ENCODE measurements around the gene GAB4. TPM values are rescaled to one million over a fixed set of nuclear protein-coding genes. Genes with fewer than 3 reads are reported as not detected.

Gene GAB4
- total and polyA plus RNA-seq, 10 of the 15 experiments (the other 5 are each of a cell fraction or from before 2014, with no cell fraction given) = not detected

DNA sequence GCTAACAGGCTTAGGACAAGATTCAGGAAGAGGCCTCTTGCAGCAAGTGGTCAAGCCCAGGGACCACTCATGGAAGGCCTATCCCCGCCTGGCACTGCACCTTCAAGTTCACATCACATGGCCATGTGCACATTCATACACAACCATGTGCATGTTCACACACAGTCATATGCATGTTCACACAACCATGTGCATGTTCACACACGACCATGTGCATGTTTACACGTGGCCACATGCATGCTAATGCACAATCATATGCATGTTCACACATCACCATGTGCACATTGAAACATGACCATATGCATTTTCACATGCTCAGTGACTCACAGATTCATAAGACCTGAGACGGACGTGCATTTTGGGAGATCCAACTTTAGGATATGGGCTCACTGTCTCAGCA, 48.0 kb upstream of the GAB4 start:
- H3K4me3 ChIP-seq = no peak overlapping the region
- ChIA-PET SMC1A (ENCODE audit: uncharacterized antibody, unreplicated experiment) (no interaction called here), POLR2A (no interaction called here), RAD21 (ENCODE audit: unreplicated experiment) (no interaction called here), CTCF (no interaction called here)
- no peaks in the 10 kb centered on the region; the same call in 1 of the 2 replicates for H4K20me1 ChIP-seq (ENCODE audit: control insufficient read depth, insufficient read depth)
- no peak overlapping the region for H3K27ac ChIP-seq (ENCODE audit: control insufficient read depth, insufficient read depth)
- intact Hi-C loops (cut with micrococcal nuclease; ENCODE audit: unreplicated experiment) (loop anchor here (5.0 to 10.0 kb wide), 2 partner anchors 281 to 446 kb away; no protein-coding TSS in a partner anchor), in situ Hi-C loops (cut with MboI) (loop anchor here (5.0 kb wide), 1 partner anchor 139 kb away; no protein-coding TSS in a partner anchor)
- ATAC-seq (no peak), DNase-seq (ENCODE audit: low read depth, low spot score) (no peak), FAIRE-seq (no peak)
- H3K4me1 ChIP-seq (ENCODE audit: control insufficient read depth, insufficient read depth, low read length) = no peaks in the 10 kb centered on the region
- TF ChIP-seq GATAD2B (conservative IDR thresholded peaks at IDR 0.05; ENCODE audit: low read depth) = no peak
- no peak for TF ChIP-seq JUND (IDR thresholded peaks at IDR 0.05; ENCODE audit: low read depth, low read length)
- no peak for TF ChIP-seq NFXL1 (IDR thresholded peaks at IDR 0.05; ENCODE audit: borderline replicate concordance)
- TF ChIP-seq, protein P1, sequence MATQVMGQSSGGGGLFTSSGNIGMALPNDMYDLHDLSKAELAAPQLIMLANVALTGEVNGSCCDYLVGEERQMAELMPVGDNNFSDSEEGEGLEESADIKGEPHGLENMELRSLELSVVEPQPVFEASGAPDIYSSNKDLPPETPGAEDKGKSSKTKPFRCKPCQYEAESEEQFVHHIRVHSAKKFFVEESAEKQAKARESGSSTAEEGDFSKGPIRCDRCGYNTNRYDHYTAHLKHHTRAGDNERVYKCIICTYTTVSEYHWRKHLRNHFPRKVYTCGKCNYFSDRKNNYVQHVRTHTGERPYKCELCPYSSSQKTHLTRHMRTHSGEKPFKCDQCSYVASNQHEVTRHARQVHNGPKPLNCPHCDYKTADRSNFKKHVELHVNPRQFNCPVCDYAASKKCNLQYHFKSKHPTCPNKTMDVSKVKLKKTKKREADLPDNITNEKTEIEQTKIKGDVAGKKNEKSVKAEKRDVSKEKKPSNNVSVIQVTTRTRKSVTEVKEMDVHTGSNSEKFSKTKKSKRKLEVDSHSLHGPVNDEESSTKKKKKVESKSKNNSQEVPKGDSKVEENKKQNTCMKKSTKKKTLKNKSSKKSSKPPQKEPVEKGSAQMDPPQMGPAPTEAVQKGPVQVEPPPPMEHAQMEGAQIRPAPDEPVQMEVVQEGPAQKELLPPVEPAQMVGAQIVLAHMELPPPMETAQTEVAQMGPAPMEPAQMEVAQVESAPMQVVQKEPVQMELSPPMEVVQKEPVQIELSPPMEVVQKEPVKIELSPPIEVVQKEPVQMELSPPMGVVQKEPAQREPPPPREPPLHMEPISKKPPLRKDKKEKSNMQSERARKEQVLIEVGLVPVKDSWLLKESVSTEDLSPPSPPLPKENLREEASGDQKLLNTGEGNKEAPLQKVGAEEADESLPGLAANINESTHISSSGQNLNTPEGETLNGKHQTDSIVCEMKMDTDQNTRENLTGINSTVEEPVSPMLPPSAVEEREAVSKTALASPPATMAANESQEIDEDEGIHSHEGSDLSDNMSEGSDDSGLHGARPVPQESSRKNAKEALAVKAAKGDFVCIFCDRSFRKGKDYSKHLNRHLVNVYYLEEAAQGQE (IDR thresholded peaks at IDR 0.05; ENCODE audit: low read depth, low read length) = no peak
- no peak for TF ChIP-seq IRF4 (IDR thresholded peaks at IDR 0.05; ENCODE audit: low read depth, low read length)
- no peak for TF ChIP-seq CBX3 (IDR thresholded peaks at IDR 0.05; ENCODE audit: borderline replicate concordance, low read depth)
- no peak for TF ChIP-seq TAF1 (IDR thresholded peaks at IDR 0.05; ENCODE audit: borderline replicate concordance, low read depth, low read length)
- TF ChIP-seq, protein P2, sequence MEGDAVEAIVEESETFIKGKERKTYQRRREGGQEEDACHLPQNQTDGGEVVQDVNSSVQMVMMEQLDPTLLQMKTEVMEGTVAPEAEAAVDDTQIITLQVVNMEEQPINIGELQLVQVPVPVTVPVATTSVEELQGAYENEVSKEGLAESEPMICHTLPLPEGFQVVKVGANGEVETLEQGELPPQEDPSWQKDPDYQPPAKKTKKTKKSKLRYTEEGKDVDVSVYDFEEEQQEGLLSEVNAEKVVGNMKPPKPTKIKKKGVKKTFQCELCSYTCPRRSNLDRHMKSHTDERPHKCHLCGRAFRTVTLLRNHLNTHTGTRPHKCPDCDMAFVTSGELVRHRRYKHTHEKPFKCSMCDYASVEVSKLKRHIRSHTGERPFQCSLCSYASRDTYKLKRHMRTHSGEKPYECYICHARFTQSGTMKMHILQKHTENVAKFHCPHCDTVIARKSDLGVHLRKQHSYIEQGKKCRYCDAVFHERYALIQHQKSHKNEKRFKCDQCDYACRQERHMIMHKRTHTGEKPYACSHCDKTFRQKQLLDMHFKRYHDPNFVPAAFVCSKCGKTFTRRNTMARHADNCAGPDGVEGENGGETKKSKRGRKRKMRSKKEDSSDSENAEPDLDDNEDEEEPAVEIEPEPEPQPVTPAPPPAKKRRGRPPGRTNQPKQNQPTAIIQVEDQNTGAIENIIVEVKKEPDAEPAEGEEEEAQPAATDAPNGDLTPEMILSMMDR (IDR thresholded peaks at IDR 0.05 in 2 of 3, conservative IDR thresholded peaks at IDR 0.05 in 1 of 3; ENCODE audit: control insufficient read depth in 2 of 3, extremely low read depth in 1 of 3, insufficient read depth in 1 of 3, low read depth in 3 of 3, low read length in 3 of 3) = no peak
- no peak for TF ChIP-seq WRNIP1 (IDR thresholded peaks at IDR 0.05; ENCODE audit: borderline replicate concordance, low read depth, low read length)
- TF ChIP-seq RB1 (IDR thresholded peaks at IDR 0.05; ENCODE audit: borderline replicate concordance) = no peak
- TF ChIP-seq, protein P3, sequence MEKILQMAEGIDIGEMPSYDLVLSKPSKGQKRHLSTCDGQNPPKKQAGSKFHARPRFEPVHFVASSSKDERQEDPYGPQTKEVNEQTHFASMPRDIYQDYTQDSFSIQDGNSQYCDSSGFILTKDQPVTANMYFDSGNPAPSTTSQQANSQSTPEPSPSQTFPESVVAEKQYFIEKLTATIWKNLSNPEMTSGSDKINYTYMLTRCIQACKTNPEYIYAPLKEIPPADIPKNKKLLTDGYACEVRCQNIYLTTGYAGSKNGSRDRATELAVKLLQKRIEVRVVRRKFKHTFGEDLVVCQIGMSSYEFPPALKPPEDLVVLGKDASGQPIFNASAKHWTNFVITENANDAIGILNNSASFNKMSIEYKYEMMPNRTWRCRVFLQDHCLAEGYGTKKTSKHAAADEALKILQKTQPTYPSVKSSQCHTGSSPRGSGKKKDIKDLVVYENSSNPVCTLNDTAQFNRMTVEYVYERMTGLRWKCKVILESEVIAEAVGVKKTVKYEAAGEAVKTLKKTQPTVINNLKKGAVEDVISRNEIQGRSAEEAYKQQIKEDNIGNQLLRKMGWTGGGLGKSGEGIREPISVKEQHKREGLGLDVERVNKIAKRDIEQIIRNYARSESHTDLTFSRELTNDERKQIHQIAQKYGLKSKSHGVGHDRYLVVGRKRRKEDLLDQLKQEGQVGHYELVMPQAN (conservative IDR thresholded peaks at IDR 0.05) = no peak
- no peak overlapping the region for H3K4me2 ChIP-seq (ENCODE audit: control insufficient read depth, insufficient read depth)
- H3K9me3 ChIP-seq (replicated peaks; ENCODE audit: control insufficient read depth, insufficient read depth, low read length) = no peaks in the 10 kb centered on the region
- no peak overlapping the region for H3K9ac ChIP-seq (ENCODE audit: control insufficient read depth, insufficient read depth, low read length)
- no peaks in the 10 kb centered on the region for H3K79me2 ChIP-seq (ENCODE audit: control insufficient read depth, insufficient read depth, low read length)
- H2AFZ ChIP-seq (ENCODE audit: control insufficient read depth, low read depth, low read length) = no peak overlapping the region
- no TSS peak for BruUV-seq (replicated peaks)
- WGBS (ENCODE audit: insufficient coverage, insufficient replicate concordance, low lambda C conversion rate, missing lambda C conversion rate) = 87% methylated on average over 5 of the region's 5 CpGs
- H3K36me3 ChIP-seq (ENCODE audit: control insufficient read depth in 2 of 2, insufficient read depth in 2 of 2, low read length in 1 of 2) = peaks cover 0 to 15% of the 10 kb centered on the region in 2 experiments
- no peaks in the 10 kb centered on the region for H3K27me3 ChIP-seq (replicated peaks in 1 of 2; ENCODE audit: control insufficient read depth in 2 of 2, insufficient read depth in 2 of 2, low read length in 1 of 2)
